PFSK-1 (cell line): Measurements from ENCODE around the gene SEC14L1.

Source experiments
- POLR2AphosphoS5 ChIP-seq: IDR thresholded peaks from 2 replicates; pipeline ENCODE4 v1.6.1; 2012; ENCODE audit warnings: low read depth, mild to moderate bottlenecking, control low read depth, low read length, moderate library complexity
- TAF1 ChIP-seq: IDR thresholded peaks from 2 replicates; pipeline ENCODE4 v1.6.1; 2012; ENCODE audit warnings: low read length, control low read depth, borderline replicate concordance; ENCODE audit not compliant: insufficient read depth

DNA sequence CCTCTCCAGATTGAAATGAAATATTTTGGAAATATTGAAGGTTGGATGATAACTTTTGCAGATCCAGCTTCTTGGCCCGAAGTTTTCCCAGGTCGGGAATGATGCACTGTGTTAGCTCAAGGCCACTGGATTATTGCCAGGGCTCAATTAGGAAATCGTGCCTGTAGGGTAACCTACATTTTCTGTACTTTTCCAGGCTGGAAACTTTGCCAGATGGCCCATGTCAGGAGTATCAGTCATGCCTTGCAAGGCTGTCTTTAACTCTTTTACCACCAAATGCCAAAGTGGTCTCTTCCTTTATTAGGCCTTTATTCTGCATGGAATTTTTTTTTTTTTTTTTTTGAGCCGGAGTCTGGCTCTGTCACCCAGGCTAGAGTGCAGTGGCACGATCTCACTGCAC, 8.9 kb upstream of the SEC14L1 start:
- TF ChIP-seq POLR2AphosphoS5 (no peak), TAF1 (no peak)
